CD4-positive, alpha-beta T cell treated with Interferon gamma for 1 hour (primary cell): Measurements from ENCODE around the gene CCDC169.
"Not testable (repeated sequence)": the region's sequence is repeated elsewhere in the genome, so short reads cannot be mapped to it uniquely, and the experiment has no call there.

Experiments used
- DNase-seq: peaks from one replicate; pipeline ENCODE4 v3.0.0-alpha.2; 2020

CCDC169 gene

GRCh38 chr13:36313047-36313969 lies 15.7 kb upstream of the CCDC169 start:
- DNase-seq = no peak

DNA sequence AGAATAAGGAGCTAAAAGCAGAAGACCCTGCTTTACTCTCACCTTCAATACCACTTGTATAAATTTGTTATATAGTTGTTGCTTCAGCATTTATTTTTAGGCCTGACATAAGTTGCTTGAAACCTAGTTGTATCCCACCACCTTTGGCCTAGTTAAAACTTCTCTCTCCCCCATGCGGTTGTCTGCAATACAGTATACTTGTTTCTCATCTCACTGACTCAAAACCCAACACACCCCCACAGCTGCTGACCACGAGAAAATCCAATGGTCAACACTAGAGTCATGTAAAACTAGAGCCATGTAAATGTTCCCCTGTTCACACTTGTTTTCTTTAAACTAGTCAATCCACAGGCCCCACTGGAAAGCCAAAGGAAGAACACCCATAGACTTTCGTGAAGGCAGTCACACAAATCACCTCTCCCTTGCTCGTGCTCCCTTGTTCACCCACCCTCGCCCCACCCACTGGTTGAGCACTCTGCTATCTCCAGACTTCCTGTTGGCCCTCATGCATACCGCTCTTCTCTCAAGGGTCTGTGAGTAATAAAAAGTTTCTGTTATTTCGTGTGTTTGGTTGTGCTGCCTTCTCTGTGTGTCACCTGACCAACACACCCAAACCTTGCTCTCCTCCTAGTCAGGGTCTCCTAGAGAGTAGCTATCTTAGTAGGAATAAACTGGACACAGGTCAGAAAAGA lies 12.9 kb upstream of the CCDC169 start:
- DNase-seq = no peak

- DNase-seq = no peak
These were observed 4.7 kb upstream of the CCDC169 start for GRCh38 chr13:36302289-36302688.

- DNase-seq = not testable (repeated sequence)
These were observed 1.9 kb upstream of the CCDC169 start for GRCh38 chr13:36299469-36299868.

- DNase-seq = no peak
These were observed 988 bp upstream of the CCDC169 start for GRCh38 chr13:36298535-36299068.

- no peak for DNase-seq
These were observed 3.5 kb downstream of the CCDC169 start for GRCh38 chr13:36294096-36294495.

- no peak for DNase-seq
These were observed 4.1 kb downstream of the CCDC169 start for GRCh38 chr13:36293497-36293896.

DNA sequence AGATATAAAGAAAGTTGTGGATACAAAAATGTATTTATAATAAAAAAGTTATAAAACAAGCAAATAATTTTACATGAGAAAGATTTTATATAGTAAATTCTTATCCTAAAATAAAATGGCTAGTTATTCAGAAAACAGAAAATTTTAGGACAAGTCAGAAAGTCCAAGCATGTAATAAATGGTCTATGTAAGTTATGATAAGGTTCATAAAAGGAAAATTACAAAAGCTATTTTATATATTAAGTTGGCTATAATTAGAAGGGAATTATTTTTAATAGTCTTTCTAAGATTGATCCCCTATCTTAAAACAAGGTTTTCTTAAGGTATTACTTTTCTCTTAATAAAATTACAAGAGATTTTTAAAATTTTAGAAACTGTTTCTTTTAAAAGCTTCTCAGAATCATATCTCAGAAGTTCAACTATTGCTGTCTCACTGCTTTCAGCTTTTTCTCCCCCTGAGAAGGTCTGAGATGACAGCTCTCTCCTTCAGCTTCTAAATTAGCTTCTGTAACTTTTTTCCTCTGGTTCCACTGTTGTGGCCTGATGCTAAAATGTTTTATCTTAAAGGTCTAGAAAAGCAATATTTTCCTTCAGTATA lies 8.7 kb downstream of the CCDC169 start:
- DNase-seq = no peak

GRCh38 chr13:36286006-36286405 lies 11.6 kb downstream of the CCDC169 start:
- no peak for DNase-seq

DNA sequence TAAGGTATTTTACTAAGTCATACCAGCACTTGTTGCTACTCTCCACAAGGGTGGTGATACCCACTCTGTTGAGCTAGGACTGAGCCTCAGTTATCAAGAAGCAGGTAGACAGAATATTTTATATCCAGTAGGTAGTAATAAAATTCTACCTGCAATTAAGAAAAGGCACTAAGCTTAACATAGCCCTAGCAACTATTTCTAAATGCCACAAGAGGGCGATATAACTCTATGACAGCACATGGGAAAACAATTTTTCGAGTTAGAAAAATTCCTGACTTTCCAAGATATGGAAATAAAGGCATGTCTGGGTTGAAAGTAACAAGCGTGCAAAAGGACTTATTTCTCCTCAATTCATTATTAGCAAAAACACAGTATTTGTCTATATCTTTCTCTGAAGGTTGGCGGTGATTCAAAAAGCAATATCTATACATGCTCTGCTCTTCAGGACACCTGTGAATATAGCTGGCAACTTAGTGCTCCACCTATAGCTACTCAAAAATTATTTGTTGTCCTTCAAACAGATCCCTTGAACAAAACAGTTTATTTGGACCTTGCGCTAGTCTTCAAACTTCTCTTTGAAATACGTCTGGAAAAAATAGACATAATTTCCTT lies 14.7 kb downstream of the CCDC169 start:
- DNase-seq = no peak

GRCh38 chr13:36275190-36276002 lies 22.2 kb downstream of the CCDC169 start:
- DNase-seq = no peak

- no peak for DNase-seq
These were observed 24.2 kb downstream of the CCDC169 start for GRCh38 chr13:36273431-36273830.

- no peak for DNase-seq
These were observed 35.6 kb downstream of the CCDC169 start for GRCh38 chr13:36261976-36262375.

GRCh38 chr13:36261011-36261410 lies 36.6 kb downstream of the CCDC169 start:
- DNase-seq = no peak

GRCh38 chr13:36259361-36260137 lies 38.1 kb downstream of the CCDC169 start:
- no peak for DNase-seq

GRCh38 chr13:36258831-36259230 lies 38.8 kb downstream of the CCDC169 start:
- no peak for DNase-seq

DNA sequence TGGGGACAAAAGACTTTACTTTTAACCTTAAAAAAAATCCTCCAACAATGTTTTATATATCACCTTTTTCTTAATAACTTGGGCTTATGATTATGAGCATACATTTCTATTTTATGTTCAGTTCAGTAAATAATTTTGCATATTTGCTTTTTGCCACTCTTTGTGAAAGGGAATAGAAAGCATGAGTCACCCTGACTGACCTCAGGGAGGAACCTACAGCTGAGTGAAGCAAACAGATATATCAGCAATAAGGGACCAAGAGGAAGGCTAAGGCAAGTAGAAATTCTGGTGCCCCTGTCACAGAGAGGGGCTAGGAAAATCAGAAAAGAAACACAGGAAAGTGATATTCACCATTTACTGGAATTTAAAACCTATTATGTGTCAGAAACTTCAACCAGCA lies 46.1 kb downstream of the CCDC169 start:
- no peak for DNase-seq

DNA sequence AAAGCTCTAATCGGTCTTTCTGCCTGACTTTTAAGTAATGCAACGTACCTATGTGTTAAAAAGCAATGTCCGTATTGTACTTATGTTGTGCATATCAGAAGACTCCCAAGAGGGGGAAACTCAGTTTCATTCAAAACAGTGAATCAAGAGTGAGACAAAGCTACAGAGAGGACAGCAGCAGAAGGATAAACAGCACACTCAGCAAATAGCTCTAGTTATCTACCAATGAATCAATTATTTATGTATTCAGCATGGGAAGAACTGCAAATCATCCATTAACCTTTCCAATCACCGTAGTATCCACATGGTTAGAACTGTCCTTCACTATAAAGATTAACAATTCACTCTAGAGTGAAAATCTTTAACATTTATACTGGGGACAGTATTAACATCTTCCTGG lies 46.6 kb downstream of the CCDC169 start:
- no peak for DNase-seq

GRCh38 chr13:36248700-36249099 lies 48.9 kb downstream of the CCDC169 start:
- DNase-seq = no peak

DNA sequence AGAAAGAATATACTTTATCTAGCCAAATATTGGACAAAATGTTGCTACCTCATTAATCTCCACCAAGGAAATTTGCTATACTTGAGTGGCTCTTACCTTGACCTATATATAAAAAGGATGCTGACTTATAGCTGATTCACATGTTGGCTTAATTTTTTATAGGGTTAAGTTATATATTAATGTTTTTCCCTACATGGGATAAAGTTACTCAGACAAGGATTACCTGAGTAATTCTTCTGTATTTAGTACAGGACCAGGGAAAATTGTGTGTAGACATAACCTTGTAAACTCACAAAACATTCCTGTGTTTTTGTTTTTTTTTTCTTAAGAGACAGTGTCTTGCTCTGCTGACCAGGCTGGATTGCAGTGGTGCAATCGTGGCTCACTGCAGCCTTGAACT lies 52.6 kb downstream of the CCDC169 start:
- DNase-seq = no peak

- no peak for DNase-seq
These were observed 53.5 kb downstream of the CCDC169 start for GRCh38 chr13:36244073-36244472.
